ENCODE measurements around the gene CDK3. TPM values are rescaled to one million over a fixed set of nuclear protein-coding genes. Genes with fewer than 3 reads are reported as not detected.

CDK3 gene
- total RNA-seq, 1 donor from 2014 or later: 1.8 TPM

DNA sequence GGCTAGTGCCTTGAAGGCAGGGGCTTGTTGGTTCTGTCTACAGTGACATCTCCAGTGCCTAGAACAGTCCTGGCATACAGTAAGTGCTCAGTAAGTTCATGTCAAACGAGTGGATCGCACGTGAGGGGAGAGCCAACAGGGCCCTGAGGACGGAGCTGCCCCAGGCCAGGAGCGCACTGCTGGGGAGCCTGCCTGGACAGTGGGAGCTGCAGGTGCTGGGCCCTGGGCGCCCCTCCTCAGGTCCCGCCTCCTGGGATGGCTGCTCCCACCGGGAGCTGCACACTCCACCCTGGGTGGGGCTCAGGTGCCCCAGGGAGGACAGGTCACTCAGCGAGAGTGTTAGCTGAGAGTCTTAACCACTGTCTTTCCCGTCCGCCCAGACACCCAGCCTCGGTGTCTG, 24.6 kb downstream of the CDK3 start:
- TF ChIP-seq, protein P1, sequence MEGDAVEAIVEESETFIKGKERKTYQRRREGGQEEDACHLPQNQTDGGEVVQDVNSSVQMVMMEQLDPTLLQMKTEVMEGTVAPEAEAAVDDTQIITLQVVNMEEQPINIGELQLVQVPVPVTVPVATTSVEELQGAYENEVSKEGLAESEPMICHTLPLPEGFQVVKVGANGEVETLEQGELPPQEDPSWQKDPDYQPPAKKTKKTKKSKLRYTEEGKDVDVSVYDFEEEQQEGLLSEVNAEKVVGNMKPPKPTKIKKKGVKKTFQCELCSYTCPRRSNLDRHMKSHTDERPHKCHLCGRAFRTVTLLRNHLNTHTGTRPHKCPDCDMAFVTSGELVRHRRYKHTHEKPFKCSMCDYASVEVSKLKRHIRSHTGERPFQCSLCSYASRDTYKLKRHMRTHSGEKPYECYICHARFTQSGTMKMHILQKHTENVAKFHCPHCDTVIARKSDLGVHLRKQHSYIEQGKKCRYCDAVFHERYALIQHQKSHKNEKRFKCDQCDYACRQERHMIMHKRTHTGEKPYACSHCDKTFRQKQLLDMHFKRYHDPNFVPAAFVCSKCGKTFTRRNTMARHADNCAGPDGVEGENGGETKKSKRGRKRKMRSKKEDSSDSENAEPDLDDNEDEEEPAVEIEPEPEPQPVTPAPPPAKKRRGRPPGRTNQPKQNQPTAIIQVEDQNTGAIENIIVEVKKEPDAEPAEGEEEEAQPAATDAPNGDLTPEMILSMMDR (IDR thresholded peaks at IDR 0.05; ENCODE audit: borderline replicate concordance): no peak
- no peak for DNase-seq
- H3K9me3 ChIP-seq (replicated peaks): no peaks in the 10 kb centered on the region
- H3K4me1 ChIP-seq: peaks cover 9% of the 10 kb centered on the region
- no peak overlapping the region for H3K27ac ChIP-seq (replicated peaks)
- peaks cover 21% of the 10 kb centered on the region for H3K27me3 ChIP-seq (ENCODE audit: low read depth)
- H3K4me3 ChIP-seq: no peak overlapping the region
- H3K36me3 ChIP-seq: no peaks in the 10 kb centered on the region
- intact Hi-C loops (cut with micrococcal nuclease): no loop called here

DNA sequence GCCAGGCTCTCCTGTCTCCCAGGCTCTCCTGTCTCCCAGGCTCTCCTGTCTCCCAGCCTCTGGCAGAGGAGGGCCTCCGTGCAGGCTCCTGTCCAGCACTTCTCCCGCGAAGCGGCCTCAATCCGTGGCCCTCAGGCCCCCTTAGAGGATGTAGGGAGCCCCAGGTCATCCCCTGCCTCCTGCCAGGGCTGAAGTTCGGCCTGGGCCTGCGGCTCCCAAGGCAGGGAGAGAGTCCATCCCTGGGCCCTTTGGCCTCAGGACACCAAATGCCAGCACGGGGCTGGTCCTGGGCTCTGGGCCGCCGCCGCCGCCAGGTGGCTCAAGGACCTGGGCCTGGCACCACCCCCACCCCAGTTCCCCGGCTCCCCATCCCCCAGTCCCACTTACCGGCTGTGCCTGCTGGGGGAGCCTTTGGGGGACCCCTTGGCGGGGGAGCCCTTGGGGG, 26.1 kb downstream of the CDK3 start:
- H3K9me3 ChIP-seq (replicated peaks): no peaks in the 10 kb centered on the region
- H3K36me3 ChIP-seq: no peaks in the 10 kb centered on the region
- TF ChIP-seq, protein P1 (IDR thresholded peaks at IDR 0.05; ENCODE audit: borderline replicate concordance): no peak
- no peak overlapping the region for H3K4me3 ChIP-seq
- H3K27me3 ChIP-seq (ENCODE audit: low read depth): peaks cover 10% of the 10 kb centered on the region
- H3K27ac ChIP-seq (replicated peaks): no peak overlapping the region
- H3K4me1 ChIP-seq: peaks cover 9% of the 10 kb centered on the region
- no peak for DNase-seq
- intact Hi-C loops (cut with micrococcal nuclease): no loop called here

DNA sequence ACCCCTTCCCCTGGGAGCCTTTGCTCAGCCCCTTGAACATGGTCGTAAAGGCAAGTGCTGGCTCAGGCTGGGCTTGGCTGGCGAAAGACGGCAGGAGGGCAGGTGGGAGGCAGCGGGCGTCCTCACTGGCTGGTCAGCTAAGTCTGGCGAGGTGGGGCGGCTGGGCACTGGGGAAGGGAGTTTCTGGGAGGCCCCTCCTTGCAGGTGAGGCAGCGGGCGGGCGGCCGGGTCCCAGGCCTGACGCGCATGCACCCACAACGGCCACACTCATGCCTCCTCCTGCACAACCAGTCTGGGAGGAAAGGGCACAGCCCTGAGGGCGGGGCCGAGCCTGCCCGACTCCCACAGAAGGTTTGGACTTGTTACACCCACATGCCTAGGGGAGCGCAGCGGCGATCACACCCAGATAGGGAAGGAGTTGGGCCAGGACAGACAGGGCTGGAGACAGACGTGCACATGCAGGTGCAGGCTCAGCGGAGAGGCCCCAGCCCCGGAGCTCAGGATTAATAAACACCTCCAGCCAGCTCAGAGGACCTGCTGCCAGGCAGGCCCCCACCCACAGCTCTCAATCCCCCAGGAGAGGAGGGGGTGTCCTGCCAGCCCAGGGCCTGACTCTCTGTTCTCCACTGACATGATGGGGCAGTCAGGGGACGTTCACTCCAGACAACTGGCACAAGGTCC, 26.6 kb downstream of the CDK3 start, which contains the start of gene EVPL:
Gene EVPL, minus strand, starts transcription at position 148 of the 681 bp plus-strand sequence. Its CDS starts 108 bp downstream, at position 40.
- Histone ChIP-seq H3K9me3 (replicated peaks) (no peaks in the 10 kb centered on the region), H3K27ac (replicated peaks) (no peak within 1 kb of the TSS), H3K4me1 (peaks cover 9% of the 10 kb centered on the region), H3K4me3 (no peak within 1 kb of the TSS), H3K27me3 (ENCODE audit: low read depth) (peaks cover 4% of the 10 kb centered on the region), H3K36me3 (no peaks in the 10 kb centered on the region)
- no peak for DNase-seq
- intact Hi-C loops (cut with micrococcal nuclease): no loop called here
- TF ChIP-seq, protein P1 (IDR thresholded peaks at IDR 0.05; ENCODE audit: borderline replicate concordance): no peak

DNA sequence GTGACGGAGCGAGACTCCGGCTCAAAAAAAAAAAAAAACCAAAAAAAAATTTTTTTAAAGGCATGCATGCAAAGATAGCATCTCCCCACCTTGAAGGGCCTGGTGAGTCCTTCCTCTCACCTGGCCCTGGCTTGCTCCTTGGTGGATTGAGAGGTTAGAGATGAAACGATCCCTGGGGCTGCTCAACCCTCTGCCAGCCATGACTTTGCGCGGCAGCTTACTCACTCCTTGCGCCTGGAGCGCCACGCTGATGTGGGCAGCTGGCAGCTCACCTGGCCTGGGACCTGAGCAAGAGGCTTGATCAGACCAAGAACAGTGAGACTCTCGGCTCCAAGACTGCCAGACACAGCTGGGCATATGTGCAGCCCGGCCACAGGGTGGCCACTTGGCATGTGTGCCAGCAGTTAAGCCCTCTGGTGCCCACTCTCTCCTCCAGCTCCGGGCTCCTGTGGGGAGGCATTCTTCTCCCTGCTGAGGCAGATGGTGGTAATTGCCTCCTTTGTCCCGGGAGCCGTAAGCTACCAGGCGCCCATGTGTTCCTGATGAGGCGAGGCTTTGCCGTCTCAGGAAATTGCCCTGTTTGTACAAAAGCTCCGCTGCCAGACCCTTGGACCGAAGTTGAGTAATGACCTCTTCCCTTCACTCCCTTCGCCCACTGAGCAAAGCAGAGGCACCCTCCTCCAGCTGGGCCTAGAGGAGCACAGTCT, 31.6 kb downstream of the CDK3 start:
- H3K27ac ChIP-seq (replicated peaks): no peak overlapping the region
- TF ChIP-seq, protein P1 (IDR thresholded peaks at IDR 0.05; ENCODE audit: borderline replicate concordance): no peak
- peaks cover 15% of the 10 kb centered on the region for H3K4me1 ChIP-seq
- DNase-seq: no peak
- intact Hi-C loops (cut with micrococcal nuclease): no loop called here
- H3K9me3 ChIP-seq (replicated peaks): no peaks in the 10 kb centered on the region
- H3K36me3 ChIP-seq: no peaks in the 10 kb centered on the region
- H3K4me3 ChIP-seq: no peak overlapping the region
- H3K27me3 ChIP-seq (ENCODE audit: low read depth): no peaks in the 10 kb centered on the region

DNA sequence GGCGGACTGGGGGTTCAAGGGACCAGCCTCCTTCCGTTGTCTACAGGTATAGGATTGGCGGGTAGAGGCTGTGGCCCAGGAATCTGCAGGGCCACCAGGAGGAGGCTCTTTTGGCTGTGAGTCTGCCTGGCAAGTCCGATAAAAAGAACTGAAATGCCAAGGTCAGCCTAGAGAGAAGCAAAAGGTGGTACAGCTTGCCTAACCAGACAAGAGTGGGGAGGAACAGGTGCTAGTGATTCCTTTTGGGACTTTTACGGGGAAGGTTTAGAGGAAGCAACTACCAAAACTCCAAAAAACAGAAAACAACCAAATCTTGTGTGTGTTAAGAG, 32.1 kb downstream of the CDK3 start:
- Histone ChIP-seq H3K36me3 (peaks cover 1% of the 10 kb centered on the region), H3K27me3 (ENCODE audit: low read depth) (no peaks in the 10 kb centered on the region), H3K4me1 (peaks cover 15% of the 10 kb centered on the region), H3K9me3 (replicated peaks) (no peaks in the 10 kb centered on the region), H3K4me3 (no peak overlapping the region), H3K27ac (replicated peaks) (no peak overlapping the region)
- no peak for DNase-seq
- intact Hi-C loops (cut with micrococcal nuclease): no loop called here
- TF ChIP-seq, protein P1 (IDR thresholded peaks at IDR 0.05; ENCODE audit: borderline replicate concordance): no peak

Measured in left ventricle myocardium inferior (tissue), 1 donor.